GM12878 (cell line): ENCODE results near the gene NT5C3A.

Source experiments
- EZH2 ChIP-seq: IDR thresholded peaks from 2 replicates; pipeline ENCODE4 v1.6.1; 2012; ENCODE audit warnings: low read depth, mild to moderate bottlenecking, control low read depth, inconsistent platforms, low read length, borderline replicate concordance; ENCODE audit not compliant: control insufficient read depth
- POLR2A ChIP-seq: IDR thresholded peaks from 2 replicates; pipeline ENCODE4 v1.6.1; 2011; ENCODE audit warnings: low read depth, mild to moderate bottlenecking, low read length
- POLR2AphosphoS5 ChIP-seq: IDR thresholded peaks from 2 replicates; pipeline ENCODE4 v1.6.1; 2011; ENCODE audit warnings: mild to moderate bottlenecking, low read length, inconsistent platforms
- USF1 ChIP-seq: IDR thresholded peaks from 2 replicates; pipeline ENCODE4 v1.6.1; 2011; ENCODE audit warnings: borderline replicate concordance, low read depth, mild to moderate bottlenecking, moderate library complexity, mixed read lengths, low read length; ENCODE audit not compliant: insufficient read depth; ENCODE audit errors: extremely low read length
- YY1 ChIP-seq: IDR thresholded peaks from 2 replicates; pipeline ENCODE4 v1.6.1; 2011; ENCODE audit warnings: low read depth, mild to moderate bottlenecking, low read length
- TF ChIP-seq, protein P1 (sequence below), 3 experiments: IDR thresholded peaks in 2 of 3; conservative IDR thresholded peaks in 1 of 3; 2 replicates each; pipeline ENCODE4 v1.5.1; 2011; ENCODE audit warnings: low read depth in 3 of 3, low read length in 3 of 3, mild to moderate bottlenecking in 3 of 3, control low read depth in 2 of 3, moderate library complexity in 2 of 3, inconsistent platforms in 1 of 3, mixed read lengths in 1 of 3; ENCODE audit not compliant: control insufficient read depth in 2 of 3, insufficient read depth in 1 of 3; ENCODE audit errors: extremely low read depth in 1 of 3

- TF ChIP-seq, protein P1, sequence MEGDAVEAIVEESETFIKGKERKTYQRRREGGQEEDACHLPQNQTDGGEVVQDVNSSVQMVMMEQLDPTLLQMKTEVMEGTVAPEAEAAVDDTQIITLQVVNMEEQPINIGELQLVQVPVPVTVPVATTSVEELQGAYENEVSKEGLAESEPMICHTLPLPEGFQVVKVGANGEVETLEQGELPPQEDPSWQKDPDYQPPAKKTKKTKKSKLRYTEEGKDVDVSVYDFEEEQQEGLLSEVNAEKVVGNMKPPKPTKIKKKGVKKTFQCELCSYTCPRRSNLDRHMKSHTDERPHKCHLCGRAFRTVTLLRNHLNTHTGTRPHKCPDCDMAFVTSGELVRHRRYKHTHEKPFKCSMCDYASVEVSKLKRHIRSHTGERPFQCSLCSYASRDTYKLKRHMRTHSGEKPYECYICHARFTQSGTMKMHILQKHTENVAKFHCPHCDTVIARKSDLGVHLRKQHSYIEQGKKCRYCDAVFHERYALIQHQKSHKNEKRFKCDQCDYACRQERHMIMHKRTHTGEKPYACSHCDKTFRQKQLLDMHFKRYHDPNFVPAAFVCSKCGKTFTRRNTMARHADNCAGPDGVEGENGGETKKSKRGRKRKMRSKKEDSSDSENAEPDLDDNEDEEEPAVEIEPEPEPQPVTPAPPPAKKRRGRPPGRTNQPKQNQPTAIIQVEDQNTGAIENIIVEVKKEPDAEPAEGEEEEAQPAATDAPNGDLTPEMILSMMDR (IDR thresholded peaks at IDR 0.05 in 2 of 3, conservative IDR thresholded peaks at IDR 0.05 in 1 of 3; ENCODE audit: control insufficient read depth in 2 of 3, extremely low read depth in 1 of 3, insufficient read depth in 1 of 3, low read depth in 3 of 3, low read length in 3 of 3), result peak; percentile 50 to 62 (median 58)
- TF ChIP-seq POLR2AphosphoS5 (no peak), POLR2A (no peak), EZH2 (no peak), USF1 (no peak), YY1 (no peak)
Measured at GRCh38 chr7:33050535-33051318, 11.8 kb downstream of the NT5C3A start.
